ENCODE data around the gene CCDC141.

DNA sequence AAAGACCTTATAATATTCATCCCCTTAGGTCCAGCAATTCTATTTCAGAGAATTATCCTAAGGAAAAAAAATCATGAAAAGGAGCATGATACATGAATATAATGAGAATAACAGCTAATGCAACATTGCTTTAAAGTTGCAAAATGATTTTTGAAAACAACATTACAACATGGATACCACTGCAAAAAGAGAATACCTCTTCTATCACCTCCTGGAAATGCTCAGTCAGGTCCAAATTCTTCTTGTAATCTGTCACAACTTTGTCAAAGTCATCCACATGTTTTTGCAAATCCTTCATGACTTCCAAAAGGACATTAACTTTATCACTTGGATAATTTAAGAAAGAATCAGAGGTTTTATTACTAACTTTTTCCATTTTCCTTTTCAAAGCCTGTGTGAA lies 194.8 kb downstream of the CCDC141 start:
- TF ChIP-seq ZFP30 (CRISPR knock-in tag; IDR thresholded peaks at IDR 0.05) (no peak), SNAI2 (CRISPR knock-in tag; IDR thresholded peaks at IDR 0.05) (no peak), ISL1 (CRISPR knock-in tag; IDR thresholded peaks at IDR 0.05) (no peak), ESRRG (CRISPR knock-in tag; IDR thresholded peaks at IDR 0.05) (no peak), ZNF565 (CRISPR knock-in tag; conservative IDR thresholded peaks at IDR 0.05; ENCODE audit: low read depth) (no peak), ZFP3 (CRISPR knock-in tag; IDR thresholded peaks at IDR 0.05) (no peak), PPARA (CRISPR knock-in tag; IDR thresholded peaks at IDR 0.05; ENCODE audit: borderline replicate concordance) (no peak), BACH2 (CRISPR knock-in tag; IDR thresholded peaks at IDR 0.05; ENCODE audit: borderline replicate concordance) (no peak), RARB (CRISPR knock-in tag; IDR thresholded peaks at IDR 0.05) (no peak), ARNTL (CRISPR knock-in tag; IDR thresholded peaks at IDR 0.05; ENCODE audit: borderline replicate concordance, low read depth) (no peak), TSHZ2 (CRISPR knock-in tag; IDR thresholded peaks at IDR 0.05) (no peak), TCF4 (CRISPR knock-in tag; IDR thresholded peaks at IDR 0.05; ENCODE audit: borderline replicate concordance) (no peak)
- TF ChIP-seq, protein P1, sequence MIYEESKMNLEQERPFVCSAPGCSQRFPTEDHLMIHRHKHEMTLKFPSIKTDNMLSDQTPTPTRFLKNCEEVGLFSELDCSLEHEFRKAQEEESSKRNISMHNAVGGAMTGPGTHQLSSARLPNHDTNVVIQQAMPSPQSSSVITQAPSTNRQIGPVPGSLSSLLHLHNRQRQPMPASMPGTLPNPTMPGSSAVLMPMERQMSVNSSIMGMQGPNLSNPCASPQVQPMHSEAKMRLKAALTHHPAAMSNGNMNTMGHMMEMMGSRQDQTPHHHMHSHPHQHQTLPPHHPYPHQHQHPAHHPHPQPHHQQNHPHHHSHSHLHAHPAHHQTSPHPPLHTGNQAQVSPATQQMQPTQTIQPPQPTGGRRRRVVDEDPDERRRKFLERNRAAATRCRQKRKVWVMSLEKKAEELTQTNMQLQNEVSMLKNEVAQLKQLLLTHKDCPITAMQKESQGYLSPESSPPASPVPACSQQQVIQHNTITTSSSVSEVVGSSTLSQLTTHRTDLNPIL (CRISPR knock-in tag; IDR thresholded peaks at IDR 0.05; ENCODE audit: low read depth), result no peak
- TF ChIP-seq, protein P2, sequence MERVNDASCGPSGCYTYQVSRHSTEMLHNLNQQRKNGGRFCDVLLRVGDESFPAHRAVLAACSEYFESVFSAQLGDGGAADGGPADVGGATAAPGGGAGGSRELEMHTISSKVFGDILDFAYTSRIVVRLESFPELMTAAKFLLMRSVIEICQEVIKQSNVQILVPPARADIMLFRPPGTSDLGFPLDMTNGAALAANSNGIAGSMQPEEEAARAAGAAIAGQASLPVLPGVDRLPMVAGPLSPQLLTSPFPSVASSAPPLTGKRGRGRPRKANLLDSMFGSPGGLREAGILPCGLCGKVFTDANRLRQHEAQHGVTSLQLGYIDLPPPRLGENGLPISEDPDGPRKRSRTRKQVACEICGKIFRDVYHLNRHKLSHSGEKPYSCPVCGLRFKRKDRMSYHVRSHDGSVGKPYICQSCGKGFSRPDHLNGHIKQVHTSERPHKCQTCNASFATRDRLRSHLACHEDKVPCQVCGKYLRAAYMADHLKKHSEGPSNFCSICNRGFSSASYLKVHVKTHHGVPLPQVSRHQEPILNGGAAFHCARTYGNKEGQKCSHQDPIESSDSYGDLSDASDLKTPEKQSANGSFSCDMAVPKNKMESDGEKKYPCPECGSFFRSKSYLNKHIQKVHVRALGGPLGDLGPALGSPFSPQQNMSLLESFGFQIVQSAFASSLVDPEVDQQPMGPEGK (CRISPR knock-in tag; IDR thresholded peaks at IDR 0.05; ENCODE audit: borderline replicate concordance), result no peak
